Body of pancreas (tissue), 4 donors: ENCODE data around the gene KRTAP9-4.

Experiments used
- CTCF ChIP-seq, 7 experiments: fragments of 450-650 bp in 4 of 7; fragments of 200-600 bp in 3 of 7; sonication (generic) in 3 of 7; IDR thresholded peaks; one replicate each; pipeline ENCODE4 v1.5.1; 2016 to 2019; ENCODE audit warnings: antibody characterized with exemption in 7 of 7
- POLR2A ChIP-seq, 3 donors: fragments of 450-650 bp; IDR thresholded peaks; one replicate each; pipeline ENCODE4 v1.6.1; 2016; ENCODE audit warnings: antibody characterized with exemption in 3 of 3, mild to moderate bottlenecking in 2 of 3

GRCh38 chr17:41215681-41216080 lies 33.8 kb upstream of the KRTAP9-4 start:
- TF ChIP-seq CTCF (IDR thresholded peaks at IDR 0.05) (no peak), POLR2A (IDR thresholded peaks at IDR 0.05) (no peak)
